Measurements from ENCODE around the gene C20orf202. TPM values are rescaled to one million over a fixed set of nuclear protein-coding genes. Genes with fewer than 3 reads are reported as not detected.

The C20orf202 gene
- polyA plus RNA-seq, 3 donors = 0.12 TPM; not detected in 2

- peaks cover 0 to 2% (median 2%) of the 10 kb centered on the region in 3 donors for H3K27me3 Mint-ChIP-seq (ENCODE audit: low read depth in 3 of 3)
- TF ChIP-seq, protein P1, sequence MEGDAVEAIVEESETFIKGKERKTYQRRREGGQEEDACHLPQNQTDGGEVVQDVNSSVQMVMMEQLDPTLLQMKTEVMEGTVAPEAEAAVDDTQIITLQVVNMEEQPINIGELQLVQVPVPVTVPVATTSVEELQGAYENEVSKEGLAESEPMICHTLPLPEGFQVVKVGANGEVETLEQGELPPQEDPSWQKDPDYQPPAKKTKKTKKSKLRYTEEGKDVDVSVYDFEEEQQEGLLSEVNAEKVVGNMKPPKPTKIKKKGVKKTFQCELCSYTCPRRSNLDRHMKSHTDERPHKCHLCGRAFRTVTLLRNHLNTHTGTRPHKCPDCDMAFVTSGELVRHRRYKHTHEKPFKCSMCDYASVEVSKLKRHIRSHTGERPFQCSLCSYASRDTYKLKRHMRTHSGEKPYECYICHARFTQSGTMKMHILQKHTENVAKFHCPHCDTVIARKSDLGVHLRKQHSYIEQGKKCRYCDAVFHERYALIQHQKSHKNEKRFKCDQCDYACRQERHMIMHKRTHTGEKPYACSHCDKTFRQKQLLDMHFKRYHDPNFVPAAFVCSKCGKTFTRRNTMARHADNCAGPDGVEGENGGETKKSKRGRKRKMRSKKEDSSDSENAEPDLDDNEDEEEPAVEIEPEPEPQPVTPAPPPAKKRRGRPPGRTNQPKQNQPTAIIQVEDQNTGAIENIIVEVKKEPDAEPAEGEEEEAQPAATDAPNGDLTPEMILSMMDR (IDR thresholded peaks at IDR 0.05) = no peak
- Histone ChIP-seq H3K27me3 (ENCODE audit: control insufficient read depth in 2 of 2, insufficient read depth in 2 of 2, low read length in 2 of 2) (no peaks in the 10 kb centered on the region), H3K9ac (ENCODE audit: insufficient read depth, low read length, poor library complexity, severe bottlenecking) (no peak overlapping the region), H3K79me2 (ENCODE audit: insufficient read depth, low read length) (no peaks in the 10 kb centered on the region), H3K9me3 (replicated peaks in 1 of 2; ENCODE audit: control insufficient read depth in 1 of 2, insufficient read depth in 1 of 2, low read length in 2 of 2) (no peaks in the 10 kb centered on the region), H3K4me1 (ENCODE audit: control insufficient read depth in 1 of 2, insufficient read depth in 2 of 2, low read length in 2 of 2) (no peaks in the 10 kb centered on the region), H2AFZ (ENCODE audit: insufficient read depth, low read depth, low read length, poor library complexity, severe bottlenecking) (no peak overlapping the region), H4K20me1 (ENCODE audit: insufficient read depth, low read length) (no peaks in the 10 kb centered on the region), H3K4me3 (replicated peaks in 1 of 3; ENCODE audit: low read depth in 2 of 3, low read length in 3 of 3) (no peak overlapping the region), H3K36me3 (replicated peaks in 1 of 2; ENCODE audit: control insufficient read depth in 1 of 2, insufficient read depth in 2 of 2, low read length in 2 of 2) (no peaks in the 10 kb centered on the region), H3K4me2 (replicated peaks; ENCODE audit: extremely low read depth, low read length, poor library complexity, severe bottlenecking) (no peak overlapping the region), H3K27ac (ENCODE audit: low read depth in 1 of 2, low read length in 2 of 2) (no peak overlapping the region)
- H3K9me3 Mint-ChIP-seq = no peaks in the 10 kb centered on the region
- no peaks in the 10 kb centered on the region for H3K36me3 Mint-ChIP-seq
- H3K4me3 Mint-ChIP-seq = no peak overlapping the region
- peaks cover 5% of the 10 kb centered on the region for H3K4me1 Mint-ChIP-seq
- WGBS (ENCODE audit: insufficient coverage) = 94% methylated on average over 3 of the region's 5 CpGs
- H3K27ac Mint-ChIP-seq = no peak overlapping the region
- no peak for DNase-seq
- intact Hi-C loops (cut with micrococcal nuclease) = no loop called here
Measured at GRCh38 chr20:1203630-1204029, 376 bp downstream of the C20orf202 start.

DNA sequence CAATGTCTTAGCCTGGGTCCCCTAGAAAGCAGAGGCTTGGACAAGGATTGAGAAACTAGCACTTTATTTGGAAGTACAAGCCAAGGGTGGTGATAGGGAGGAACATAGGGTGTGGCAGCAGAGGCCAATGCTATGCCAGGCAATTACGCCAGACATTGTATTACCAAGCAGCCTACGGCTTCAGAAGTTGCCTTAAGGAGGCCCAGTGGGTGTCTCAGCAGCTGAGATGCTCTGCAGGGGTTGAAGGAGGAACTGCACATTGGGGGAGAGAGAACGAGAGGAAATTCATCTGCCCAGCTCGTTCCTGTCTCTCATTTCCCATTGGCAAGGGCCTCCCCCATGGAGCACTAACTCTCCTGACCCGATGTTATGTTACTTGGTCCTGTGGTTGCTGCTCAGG, 859 bp downstream of the C20orf202 start:
- no peaks in the 10 kb centered on the region for H3K36me3 Mint-ChIP-seq
- H3K4me2 ChIP-seq (replicated peaks; ENCODE audit: extremely low read depth, low read length, poor library complexity, severe bottlenecking) = no peak overlapping the region
- H3K4me3 ChIP-seq (replicated peaks in 1 of 3; ENCODE audit: low read depth in 2 of 3, low read length in 3 of 3) = no peak overlapping the region
- H3K9me3 ChIP-seq (replicated peaks in 1 of 2; ENCODE audit: control insufficient read depth in 1 of 2, insufficient read depth in 1 of 2, low read length in 2 of 2) = no peaks in the 10 kb centered on the region
- no peaks in the 10 kb centered on the region for H3K4me1 ChIP-seq (ENCODE audit: control insufficient read depth in 1 of 2, insufficient read depth in 2 of 2, low read length in 2 of 2)
- H4K20me1 ChIP-seq (ENCODE audit: insufficient read depth, low read length) = no peaks in the 10 kb centered on the region
- no peak overlapping the region for H3K9ac ChIP-seq (ENCODE audit: insufficient read depth, low read length, poor library complexity, severe bottlenecking)
- H3K27ac Mint-ChIP-seq = no peak overlapping the region
- H3K27me3 ChIP-seq (ENCODE audit: control insufficient read depth in 2 of 2, insufficient read depth in 2 of 2, low read length in 2 of 2) = no peaks in the 10 kb centered on the region
- no peak for DNase-seq
- intact Hi-C loops (cut with micrococcal nuclease) = no loop called here
- H3K4me1 Mint-ChIP-seq = peaks cover 5% of the 10 kb centered on the region
- no peaks in the 10 kb centered on the region for H3K79me2 ChIP-seq (ENCODE audit: insufficient read depth, low read length)
- peaks cover 0 to 2% (median 2%) of the 10 kb centered on the region in 3 donors for H3K27me3 Mint-ChIP-seq (ENCODE audit: low read depth in 3 of 3)
- H3K36me3 ChIP-seq (replicated peaks in 1 of 2; ENCODE audit: control insufficient read depth in 1 of 2, insufficient read depth in 2 of 2, low read length in 2 of 2) = no peaks in the 10 kb centered on the region
- no peak overlapping the region for H2AFZ ChIP-seq (ENCODE audit: insufficient read depth, low read depth, low read length, poor library complexity, severe bottlenecking)
- TF ChIP-seq, protein P1 (IDR thresholded peaks at IDR 0.05) = no peak
- H3K4me3 Mint-ChIP-seq = no peak overlapping the region
- WGBS (ENCODE audit: insufficient coverage) = 0% methylated on average over 4 of the region's 5 CpGs
- no peak overlapping the region for H3K27ac ChIP-seq (ENCODE audit: low read depth in 1 of 2, low read length in 2 of 2)
- H3K9me3 Mint-ChIP-seq = no peaks in the 10 kb centered on the region
